ENCODE results near the gene TBX1.

DNA sequence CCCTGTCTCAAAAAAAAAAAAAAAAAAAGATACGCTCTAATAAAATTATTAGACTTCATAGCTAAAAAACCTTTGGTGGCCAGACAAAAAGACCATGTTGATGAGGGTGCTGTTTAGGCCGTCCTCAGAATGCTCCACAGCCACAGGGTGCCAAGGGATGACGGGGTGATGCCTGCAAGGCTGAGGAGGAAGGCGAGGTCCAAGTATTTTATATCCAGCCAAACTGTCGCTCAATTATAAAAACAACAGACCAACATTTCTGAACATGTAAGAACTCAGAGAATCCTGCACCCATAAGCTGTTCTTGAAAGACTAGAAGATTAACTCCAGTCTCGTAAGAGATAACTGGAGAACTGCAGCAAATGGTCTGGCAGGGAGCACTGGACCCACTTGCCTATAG is 29.2 kb downstream of the TBX1 start:
- no peak for TF ChIP-seq EZH2 (IDR thresholded peaks at IDR 0.05)
- TF ChIP-seq, protein P1, sequence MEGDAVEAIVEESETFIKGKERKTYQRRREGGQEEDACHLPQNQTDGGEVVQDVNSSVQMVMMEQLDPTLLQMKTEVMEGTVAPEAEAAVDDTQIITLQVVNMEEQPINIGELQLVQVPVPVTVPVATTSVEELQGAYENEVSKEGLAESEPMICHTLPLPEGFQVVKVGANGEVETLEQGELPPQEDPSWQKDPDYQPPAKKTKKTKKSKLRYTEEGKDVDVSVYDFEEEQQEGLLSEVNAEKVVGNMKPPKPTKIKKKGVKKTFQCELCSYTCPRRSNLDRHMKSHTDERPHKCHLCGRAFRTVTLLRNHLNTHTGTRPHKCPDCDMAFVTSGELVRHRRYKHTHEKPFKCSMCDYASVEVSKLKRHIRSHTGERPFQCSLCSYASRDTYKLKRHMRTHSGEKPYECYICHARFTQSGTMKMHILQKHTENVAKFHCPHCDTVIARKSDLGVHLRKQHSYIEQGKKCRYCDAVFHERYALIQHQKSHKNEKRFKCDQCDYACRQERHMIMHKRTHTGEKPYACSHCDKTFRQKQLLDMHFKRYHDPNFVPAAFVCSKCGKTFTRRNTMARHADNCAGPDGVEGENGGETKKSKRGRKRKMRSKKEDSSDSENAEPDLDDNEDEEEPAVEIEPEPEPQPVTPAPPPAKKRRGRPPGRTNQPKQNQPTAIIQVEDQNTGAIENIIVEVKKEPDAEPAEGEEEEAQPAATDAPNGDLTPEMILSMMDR (IDR thresholded peaks at IDR 0.05): no peak
- no peak for TF ChIP-seq EZH2phosphoT487 (IDR thresholded peaks at IDR 0.05)

All from neural progenitor cell (in vitro differentiated cells).